Left renal cortex interstitium (tissue), 4 donors: ENCODE data around the gene TMEM203. TPM values are rescaled to one million over a fixed set of nuclear protein-coding genes. Genes with fewer than 3 reads are reported as not detected.

Experiments used
- DNase-seq, 4 donors: peaks; one replicate each; pipeline ENCODE4 v3.0.0-alpha.2; 2013; ENCODE audit warnings: low read depth in 4 of 4, low spot score in 2 of 4, missing footprints in 1 of 4
- polyA plus RNA-seq, 4 donors: library from polyadenylated mRNA; unstranded; fragments of 120-200 nt; gene quantifications; one replicate each; pipeline ENCODE4 v1.2.1, GENCODE V29; 2013; ENCODE audit not compliant: insufficient read length in 4 of 4

The TMEM203 gene
- polyA plus RNA-seq, 4 donors: 37.2 to 53.2 (median 43.5) TPM

DNA sequence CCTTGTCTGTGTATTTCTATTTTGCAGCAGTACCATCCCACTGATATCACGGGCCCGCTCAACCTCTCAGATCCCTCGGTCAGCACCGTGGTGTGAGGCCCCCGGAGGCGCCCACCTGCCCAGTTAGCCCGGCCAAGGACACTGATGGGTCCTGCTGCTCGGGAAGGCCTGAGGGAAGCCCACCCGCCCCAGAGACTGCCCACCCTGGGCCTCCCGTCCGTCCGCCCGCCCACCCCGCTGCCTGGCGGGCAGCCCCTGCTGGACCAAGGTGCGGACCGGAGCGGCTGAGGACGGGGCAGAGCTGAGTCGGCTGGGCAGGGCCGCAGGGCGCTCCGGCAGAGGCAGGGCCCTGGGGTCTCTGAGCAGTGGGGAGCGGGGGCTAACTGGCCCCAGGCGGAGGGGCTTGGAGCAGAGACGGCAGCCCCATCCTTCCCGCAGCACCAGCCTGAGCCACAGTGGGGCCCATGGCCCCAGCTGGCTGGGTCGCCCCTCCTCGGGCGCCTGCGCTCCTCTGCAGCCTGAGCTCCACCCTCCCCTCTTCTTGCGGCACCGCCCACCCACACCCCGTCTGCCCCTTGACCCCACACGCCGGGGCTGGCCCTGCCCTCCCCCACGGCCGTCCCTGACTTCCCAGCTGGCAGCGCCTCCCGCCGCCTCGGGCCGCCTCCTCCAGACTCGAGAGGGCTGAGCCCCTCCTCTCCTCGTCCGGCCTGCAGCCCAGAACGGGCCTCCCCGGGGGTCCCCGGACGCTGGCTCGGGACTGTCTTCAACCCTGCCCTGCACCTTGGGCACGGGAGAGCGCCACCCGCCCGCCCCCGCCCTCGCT, 37.5 kb downstream of the TMEM203 start:
- no peak for DNase-seq

DNA sequence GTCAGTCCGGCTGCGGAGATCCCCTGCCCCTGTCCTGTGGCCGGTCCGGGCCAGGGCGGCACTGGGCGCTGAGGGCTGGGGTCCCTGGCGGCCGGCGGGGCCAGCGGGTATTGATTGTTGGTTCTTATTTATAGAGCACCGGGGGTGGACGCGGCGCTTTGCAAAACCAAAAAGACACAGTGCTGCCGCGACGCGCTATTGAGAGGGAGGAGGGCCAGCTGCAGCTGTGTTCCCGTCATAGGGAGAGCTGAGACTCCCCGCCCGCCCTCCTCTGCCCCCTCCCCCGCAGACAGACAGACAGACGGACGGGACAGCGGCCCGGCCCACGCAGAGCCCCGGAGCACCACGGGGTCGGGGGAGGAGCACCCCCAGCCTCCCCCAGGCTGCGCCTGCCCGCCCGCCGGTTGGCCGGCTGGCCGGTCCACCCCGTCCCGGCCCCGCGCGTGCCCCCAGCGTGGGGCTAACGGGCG, 38.1 kb downstream of the TMEM203 start:
- DNase-seq: no peak

DNA sequence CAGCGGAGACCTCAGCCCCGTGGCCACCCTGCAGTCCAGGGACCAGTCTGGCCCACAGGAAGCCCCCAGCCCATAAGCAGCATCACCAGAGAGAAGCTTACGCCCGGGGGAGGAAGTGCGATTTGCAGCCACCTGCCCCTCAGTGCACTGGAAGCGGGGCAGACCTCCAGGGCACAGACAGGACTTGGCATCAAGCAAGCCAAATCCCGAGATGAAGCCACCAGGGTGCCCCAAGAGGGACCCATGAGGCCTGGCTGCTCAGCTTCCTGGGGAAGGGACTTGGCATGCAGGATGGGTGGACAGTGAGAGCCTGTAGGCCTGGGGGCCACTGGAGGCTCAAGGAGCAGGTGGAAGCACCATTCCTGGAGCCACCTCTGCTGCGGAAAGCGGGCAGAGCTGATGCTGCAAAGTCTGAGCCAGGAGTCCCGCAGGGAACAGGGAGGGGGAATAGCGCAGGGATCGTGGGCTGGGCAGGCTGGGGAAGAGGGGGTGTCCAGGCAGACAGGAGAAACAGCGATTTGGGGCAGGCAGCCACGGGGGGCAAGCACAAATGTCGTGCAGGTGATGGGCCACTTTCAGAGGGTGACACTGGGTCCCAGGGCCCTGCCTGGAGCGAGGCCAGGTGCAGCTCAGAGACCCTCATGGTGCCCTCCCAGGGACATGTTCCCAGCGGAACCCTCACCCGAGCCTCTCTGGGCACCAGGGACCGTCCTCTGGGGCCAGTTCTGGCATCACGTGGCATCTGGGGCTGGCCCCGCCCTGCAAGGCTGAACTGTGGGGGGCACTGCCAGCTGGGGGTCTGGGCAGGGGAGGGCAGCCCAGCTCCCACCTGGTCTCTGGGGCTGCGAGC, 38.8 kb downstream of the TMEM203 start:
- no peak for DNase-seq

DNA sequence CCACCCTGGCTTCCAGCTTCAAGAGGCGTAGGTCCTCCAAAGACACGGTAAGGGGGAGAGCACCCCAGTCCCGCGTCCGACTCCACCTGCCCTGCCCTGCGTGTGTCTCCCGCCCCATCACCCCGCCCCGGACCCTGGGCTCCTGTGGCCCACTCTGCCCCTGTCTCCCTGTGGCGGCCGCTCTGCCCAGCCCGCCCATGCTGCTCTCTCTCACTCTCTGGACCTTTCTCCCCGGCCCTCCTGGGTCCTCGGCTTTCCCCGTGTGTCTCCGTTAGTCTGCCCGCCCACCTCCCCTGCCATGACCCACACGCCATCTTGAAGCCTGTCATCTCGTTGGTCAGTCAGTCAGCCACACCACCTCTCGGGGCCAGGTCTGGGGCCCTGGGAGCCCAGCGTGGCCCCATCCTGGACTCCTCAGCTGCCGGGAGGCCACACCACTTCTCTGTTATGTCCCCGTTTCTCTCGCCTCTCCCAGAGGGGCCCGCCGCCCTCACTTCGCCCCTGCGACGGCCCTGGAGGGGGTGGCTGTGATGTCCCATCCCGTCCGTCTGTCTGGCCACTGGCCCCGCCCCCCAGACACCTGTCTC, 40.1 kb downstream of the TMEM203 start:
- DNase-seq: no peak

DNA sequence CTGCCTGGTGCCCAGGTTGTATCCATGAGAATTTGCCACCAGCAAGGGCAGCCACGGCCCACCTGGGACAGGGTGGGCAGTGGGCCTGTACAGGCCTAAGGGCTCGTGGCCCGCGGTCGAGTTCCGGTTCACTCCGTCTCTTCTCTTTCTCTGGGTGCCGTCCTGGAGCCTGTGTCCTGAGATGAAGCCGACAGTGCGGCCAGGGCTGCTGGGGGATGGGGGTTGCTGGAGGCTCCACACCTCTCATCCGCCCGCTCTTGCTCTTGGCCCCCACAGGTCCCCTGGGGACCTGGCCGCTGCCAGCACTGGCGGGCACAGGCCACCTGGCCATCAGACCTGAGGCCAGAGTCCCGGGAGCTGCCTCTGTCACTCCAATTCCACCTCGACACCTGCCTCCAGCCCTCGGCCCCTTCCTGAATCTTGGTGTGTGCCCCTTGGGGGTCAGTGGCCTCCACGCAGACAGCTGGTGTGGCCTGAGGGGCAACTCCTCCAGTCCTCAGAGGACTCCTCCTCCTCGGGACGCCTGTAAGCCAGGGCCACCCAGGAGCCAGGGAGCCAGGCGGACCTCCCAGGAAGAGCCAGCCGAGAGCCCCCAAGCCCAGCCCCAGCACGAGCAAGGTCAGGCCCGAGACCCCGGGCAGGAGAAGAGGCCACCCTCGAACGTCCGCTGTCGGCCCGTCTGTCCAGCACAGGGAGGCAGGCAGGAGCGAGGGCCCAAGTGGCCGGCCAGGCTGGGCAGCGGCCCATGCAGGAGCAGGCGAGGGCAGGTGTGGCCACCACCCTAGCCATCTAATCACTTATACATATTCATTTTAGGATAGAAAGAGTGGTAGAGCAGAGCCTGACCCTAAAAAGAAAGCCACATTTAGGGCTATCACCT, 40.8 kb downstream of the TMEM203 start:
- no peak for DNase-seq

DNA sequence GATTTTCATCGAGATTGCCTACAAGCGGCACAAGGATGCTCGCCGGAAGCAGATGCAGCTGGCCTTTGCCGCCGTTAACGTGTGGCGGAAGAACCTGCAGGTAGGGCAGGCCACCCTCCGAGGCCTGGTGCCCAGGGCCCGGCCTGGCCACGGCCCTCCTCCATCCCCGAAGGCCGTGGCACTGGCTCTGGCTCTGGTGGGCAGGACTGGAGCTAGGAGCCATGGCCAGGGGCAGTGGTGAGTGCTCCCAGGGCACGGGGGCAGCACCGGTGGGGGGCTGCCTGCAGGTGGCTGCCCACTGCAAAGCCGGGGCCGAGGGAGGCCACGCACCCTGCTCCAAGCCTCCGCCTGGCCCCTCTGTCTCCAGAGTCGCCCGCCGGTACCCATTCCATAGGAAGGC, 41.6 kb downstream of the TMEM203 start:
- no peak for DNase-seq

DNA sequence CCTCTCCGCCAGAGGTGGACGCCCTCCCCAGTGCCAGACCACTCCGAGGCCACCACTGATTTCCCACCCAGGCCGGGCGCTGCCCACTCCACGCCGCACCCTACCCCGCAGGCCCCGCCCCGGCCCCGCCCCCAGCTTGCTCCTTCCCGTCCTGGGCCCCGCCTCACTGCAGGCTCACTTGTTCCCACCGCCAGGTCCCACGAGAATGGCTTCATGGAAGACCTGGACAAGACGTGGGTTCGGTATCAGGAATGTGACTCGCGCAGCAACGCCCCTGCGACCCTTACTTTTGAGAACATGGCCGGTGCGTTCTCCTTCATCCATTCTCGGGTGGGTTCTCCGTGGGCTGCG, 42.1 kb downstream of the TMEM203 start:
- DNase-seq: no peak

DNA sequence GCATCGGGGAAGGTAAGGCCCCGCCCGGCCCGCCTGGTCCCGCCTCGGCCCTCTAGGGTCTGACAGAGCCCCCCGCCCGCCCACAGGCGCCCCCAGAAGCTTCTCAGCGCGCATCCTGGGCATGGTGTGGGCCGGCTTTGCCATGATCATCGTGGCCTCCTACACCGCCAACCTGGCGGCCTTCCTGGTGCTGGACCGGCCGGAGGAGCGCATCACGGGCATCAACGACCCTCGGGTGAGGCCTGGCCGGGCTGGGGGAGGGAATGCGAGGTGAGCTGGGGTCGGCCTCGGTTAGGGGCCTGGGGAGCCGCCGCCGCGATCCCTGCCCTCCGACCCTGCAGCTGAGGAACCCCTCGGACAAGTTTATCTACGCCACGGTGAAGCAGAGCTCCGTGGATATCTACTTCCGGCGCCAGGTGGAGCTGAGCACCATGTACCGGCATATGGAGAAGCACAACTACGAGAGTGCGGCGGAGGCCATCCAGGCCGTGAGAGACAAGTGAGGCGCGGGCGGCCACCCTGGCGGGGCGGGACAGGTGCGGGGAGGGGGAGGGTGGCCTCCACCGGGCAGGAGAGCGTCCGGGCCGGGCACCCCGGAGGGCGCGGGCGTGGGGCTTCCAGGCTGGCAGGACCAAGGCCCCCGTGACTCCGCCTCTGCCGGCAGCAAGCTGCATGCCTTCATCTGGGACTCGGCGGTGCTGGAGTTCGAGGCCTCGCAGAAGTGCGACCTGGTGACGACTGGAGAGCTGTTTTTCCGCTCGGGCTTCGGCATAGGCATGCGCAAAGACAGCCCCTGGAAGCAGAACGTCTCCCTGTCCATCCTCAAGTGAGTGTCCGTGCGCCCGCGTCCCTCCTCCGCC, 42.7 kb downstream of the TMEM203 start:
- DNase-seq: no peak

DNA sequence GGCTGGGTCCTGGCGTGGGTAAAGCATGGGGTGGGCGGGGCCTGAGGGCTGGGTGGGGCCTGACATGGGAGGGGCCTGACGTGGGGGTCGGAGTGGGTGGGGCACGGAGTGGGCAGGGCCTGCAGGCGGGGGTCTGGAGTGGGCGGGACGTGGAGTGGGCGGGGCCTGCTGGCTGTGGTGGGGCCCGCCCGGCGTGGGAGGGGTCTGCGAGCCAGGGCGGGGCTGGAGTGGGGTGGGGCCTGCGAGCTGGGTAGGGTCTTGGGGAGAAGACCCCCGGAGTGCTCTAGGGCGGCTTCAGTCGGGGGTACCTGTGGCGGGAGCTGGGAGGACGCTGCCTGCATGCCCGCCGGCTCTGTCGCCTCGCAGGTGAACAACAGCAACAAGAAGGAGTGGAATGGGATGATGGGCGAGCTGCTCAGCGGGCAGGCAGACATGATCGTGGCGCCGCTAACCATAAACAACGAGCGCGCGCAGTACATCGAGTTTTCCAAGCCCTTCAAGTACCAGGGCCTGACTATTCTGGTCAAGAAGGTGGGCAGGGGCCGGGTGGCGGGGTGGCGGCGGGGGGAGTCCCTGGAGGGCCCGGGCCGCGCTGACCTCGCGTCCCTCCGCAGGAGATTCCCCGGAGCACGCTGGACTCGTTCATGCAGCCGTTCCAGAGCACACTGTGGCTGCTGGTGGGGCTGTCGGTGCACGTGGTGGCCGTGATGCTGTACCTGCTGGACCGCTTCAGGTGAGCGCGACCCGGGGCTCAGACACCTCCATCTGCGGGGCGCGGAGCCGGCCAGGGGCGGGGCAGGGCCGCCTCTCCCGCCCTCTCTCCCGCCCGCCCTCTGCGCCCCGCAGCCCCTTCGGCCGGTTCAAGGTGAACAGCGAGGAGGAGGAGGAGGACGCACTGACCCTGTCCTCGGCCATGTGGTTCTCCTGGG, 43.6 kb downstream of the TMEM203 start:
- no peak for DNase-seq

DNA sequence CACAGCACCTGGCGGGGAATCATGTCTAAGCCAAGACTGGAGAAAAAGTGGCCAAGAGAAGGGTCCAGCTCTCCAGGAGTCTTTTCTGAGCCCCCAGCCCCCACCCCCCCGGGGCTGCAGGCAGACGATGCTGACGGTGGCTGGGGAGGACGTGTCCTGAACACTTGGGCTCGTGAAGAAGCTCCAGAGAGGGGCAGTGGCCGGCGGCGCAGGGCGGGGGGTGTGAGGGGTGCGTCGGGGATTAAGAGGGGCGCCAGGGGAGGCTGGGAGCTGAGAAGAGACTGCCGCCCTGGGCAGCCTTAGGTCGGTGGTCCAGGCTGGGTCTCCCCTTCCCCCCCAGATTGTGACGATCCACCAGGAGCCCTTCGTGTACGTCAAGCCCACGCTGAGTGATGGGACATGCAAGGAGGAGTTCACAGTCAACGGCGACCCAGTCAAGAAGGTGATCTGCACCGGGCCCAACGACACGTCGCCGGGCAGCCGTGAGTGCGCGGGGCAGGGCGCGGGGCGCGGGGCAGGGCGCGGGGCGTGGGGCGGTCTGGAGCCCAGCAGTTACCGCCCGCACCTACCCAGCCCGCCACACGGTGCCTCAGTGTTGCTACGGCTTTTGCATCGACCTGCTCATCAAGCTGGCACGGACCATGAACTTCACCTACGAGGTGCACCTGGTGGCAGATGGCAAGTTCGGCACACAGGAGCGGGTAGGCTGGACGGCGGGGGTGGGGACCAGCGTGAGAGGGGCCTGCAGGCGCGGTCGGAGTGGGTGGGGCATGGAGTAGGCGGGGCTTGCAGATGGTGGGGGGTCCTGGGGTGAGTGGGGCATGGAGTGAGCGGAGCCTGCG, 44.5 kb downstream of the TMEM203 start:
- no peak for DNase-seq

DNA sequence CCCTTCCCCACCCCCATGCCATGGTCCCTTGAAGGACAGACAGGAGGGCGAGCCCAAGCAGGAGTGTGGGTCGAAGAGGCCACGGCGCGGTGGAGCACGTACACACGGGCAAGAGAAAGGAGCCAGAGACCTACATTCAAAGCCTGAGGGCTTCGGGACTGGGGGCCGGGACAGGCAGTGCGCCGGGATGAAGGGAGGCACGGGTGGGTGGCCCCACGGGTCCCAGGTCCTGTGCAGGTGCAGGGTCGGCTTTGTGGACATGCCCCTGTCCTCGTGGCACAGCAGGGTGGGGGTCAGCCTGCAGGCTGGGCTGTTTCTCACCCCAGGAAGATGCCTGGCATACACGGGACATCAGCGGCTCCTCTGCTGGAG, 45.4 kb downstream of the TMEM203 start:
- no peak for DNase-seq

DNA sequence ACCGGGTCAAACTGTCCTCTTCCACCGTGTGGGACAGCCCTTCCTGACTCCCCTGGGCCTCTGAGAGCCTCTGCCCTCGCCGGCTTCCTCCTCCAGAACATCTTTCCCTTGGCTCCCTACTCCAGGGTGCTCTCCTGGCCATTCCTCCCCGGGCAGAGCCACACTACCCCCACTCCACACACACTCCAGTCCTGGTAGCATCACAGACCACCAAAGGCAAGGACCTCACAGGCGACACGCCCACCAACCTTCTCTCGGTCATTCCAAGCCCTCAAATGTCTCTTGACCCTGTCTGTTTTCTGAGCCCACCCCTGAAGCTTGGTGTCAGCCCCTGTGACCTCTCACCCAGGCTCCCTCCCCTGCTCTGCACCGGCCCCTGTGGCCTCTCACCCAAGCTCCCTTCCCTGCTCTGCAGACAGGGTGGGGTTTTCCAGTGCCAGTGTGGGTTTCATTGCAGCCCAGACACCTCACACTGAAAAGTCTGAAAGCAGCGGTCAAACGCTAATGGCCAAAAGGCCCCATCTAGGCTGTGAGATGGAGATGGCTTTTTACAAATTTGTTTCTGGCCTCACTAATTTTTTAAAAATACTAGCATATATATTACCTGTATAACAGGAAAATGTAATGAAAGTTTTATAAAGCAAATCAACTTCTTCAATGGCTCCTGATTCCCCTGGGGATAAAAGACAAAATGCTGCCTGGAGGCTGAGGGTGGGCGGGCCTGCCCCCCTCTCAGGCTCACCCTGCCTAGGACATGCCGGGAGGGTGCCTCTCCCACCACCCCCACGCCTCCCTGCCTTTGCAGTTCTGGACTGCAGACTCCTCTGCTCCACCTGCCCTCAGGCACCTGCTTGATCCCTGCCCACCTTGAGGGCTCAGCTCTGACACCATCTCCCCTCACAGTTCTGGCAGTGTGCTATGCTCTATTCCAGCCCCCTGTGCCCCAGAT, 46.1 kb downstream of the TMEM203 start:
- no peak for DNase-seq

DNA sequence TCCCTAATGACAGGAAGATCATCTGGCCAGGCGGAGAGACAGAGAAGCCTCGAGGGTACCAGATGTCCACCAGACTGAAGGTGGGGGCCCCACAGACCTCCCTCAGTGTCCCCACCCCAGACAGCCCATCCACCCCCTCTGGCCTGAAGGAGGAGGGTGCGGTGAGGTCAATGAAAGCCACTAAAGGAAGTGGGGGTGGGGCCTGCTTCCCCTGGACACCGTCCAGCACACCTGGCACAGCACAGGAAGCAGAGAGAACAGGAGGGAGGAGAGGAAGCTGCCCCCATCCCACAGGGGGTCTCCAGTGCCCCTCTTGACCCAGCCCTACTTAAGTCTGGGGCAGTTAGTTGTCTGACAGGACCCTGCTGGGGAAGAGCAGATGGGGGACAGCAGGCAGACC, 46.8 kb downstream of the TMEM203 start:
- no peak for DNase-seq

DNA sequence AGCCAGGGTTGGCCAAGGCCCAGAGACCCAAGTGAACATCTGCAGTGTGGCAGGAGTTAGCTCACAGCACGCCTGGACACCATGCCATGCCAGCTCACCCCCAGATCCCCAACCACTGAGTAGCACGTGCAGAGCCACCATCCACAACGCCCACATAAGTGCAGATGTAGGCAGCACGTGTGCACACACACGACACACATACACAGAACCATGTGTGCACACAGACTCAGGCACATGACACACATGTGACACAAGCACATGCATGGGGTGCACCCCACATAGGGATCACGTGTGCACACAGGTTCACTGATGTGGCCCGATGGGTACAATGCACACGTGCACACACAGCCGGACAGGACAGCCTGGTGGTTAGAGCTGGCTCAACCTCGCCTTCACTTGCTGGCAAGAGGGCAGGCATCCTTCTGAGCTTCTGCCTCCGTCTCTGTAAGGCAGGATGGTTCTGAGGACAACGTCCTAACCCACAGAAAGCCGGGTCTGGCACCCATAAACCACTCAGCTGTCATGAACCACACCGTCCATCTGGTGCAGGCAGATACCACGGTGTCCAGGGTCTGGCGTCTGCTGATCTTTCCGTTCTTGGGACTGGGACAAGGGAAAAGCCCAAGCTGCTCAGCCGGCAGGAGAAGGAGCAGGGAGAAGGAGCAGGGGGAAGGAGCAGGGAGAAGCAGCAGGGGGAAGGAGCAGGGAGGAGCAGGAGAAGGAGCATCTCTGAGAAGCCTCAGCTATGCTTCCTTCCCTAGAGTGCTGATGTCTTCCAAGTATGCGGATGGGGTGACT, 47.6 kb downstream of the TMEM203 start:
- no peak for DNase-seq

DNA sequence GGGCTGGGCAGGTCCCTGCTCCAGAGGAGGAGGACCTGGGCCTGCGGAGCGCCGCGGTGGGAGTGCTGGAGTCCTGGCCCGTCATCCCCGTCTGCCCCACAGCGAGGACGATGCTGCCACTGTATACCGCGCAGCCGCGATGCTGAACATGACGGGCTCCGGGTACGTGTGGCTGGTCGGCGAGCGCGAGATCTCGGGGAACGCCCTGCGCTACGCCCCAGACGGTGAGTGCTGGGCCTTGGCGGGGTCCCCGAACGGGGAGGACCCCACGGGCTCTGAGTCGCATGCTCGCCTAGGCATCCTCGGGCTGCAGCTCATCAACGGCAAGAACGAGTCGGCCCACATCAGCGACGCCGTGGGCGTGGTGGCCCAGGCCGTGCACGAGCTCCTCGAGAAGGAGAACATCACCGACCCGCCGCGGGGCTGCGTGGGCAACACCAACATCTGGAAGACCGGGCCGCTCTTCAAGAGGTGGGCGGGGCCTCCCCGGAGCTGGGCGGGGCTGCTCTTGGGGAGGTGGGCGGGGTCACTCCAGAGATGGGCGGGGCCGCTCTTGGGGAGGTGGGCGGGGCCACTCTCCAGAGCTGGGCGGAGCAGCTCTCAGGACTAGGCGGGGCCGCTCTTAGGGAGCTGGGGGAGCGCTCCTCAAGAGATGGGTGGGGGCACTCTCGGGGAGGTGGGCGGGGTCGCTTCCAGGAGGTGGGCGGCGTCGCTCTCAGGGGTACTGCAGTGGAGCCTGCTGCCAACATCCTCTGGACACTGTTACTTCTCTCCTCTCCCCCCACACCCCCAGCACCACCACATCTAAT, 48.7 kb downstream of the TMEM203 start:
- no peak for DNase-seq
